ENCODE data around the gene RIPOR1. TPM values are rescaled to one million over a fixed set of nuclear protein-coding genes. Genes with fewer than 3 reads are reported as not detected.

RIPOR1 gene
- total and polyA plus RNA-seq, 2 of the 4 experiments (the other 2 are of a cell fraction), result 9.5 to 41.3 TPM

DNA sequence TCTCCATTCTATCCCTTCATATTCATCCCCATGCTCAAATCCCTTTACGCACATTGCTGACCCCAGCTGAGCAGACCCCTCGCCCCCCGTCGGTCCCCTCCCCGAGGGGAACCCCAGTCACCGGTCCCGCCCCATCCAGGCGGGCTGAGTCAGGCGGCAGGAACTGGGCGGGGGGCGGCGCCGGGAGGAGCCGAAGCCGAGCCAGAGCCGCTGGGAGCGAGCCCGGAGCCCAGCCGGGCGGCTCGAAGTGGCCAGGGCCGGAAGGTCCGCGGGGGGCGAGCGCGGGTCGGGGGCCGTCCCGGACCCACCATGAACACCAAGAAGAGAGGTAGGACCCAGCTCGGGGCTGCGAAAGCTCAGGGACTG, 8.6 kb downstream of the RIPOR1 start:
- H2BK120ac ChIP-seq (ENCODE audit: low read depth, low read length), result no peak overlapping the region
- no TSS peak for BruUV-seq (replicated peaks)
- intact Hi-C loops (cut with micrococcal nuclease), result no loop called here
- peak overlapping the region; percentile 81 for H3K4me2 ChIP-seq (ENCODE audit: low read depth, low read length)
- peak overlapping the region; percentile 1 for H2BK5ac ChIP-seq (ENCODE audit: low read depth, low read length, poor library complexity, severe bottlenecking)
- peaks cover 29% of the 10 kb centered on the region for H3K9me1 ChIP-seq (ENCODE audit: insufficient read depth, low read length)
- peaks cover 30 to 92% of the 10 kb centered on the region in 2 experiments for H3K79me1 ChIP-seq (ENCODE audit: low read depth in 1 of 2, low read length in 2 of 2)
- H3K56ac ChIP-seq (ENCODE audit: extremely low read depth, insufficient read depth, low read length), result peak overlapping the region; percentile 28; the same call in 1 of the 2 replicates
- CTCF ChIA-PET, result interaction anchor here (1.8 kb wide), 1 partner anchor 16 kb away, joined by 4 read pairs; no protein-coding TSS in a partner anchor
- no peak overlapping the region for H2BK20ac ChIP-seq (ENCODE audit: low read depth, low read length)
- no peak overlapping the region; the same call in 1 of the 2 replicates for H4K91ac ChIP-seq (ENCODE audit: insufficient read depth, low read depth, low read length)
- in situ Hi-C loops (cut with MboI; ENCODE audit: low sequenced_read_pairs), result loop anchor here (25.0 kb wide), 1 partner anchor 400 kb away; the partner anchor contains the start of genes CTRL, LCAT and PSMB10
- no peak overlapping the region; the same call in 1 of the 2 replicates for H3K23ac ChIP-seq (ENCODE audit: low read depth, low read length)
- no peak overlapping the region; the same call in 1 of the 2 replicates for H3K18ac ChIP-seq (ENCODE audit: low read depth, low read length)
- H3K27me3 ChIP-seq (ENCODE audit: control insufficient read depth, insufficient read depth, low read length), result no peaks in the 10 kb centered on the region
- TF ChIP-seq RFX5 (IDR thresholded peaks at IDR 0.05; ENCODE audit: low read depth, low read length) (no peak), RAD21 (IDR thresholded peaks at IDR 0.05; ENCODE audit: low read length) (no peak), MAZ (IDR thresholded peaks at IDR 0.05; ENCODE audit: borderline replicate concordance, low read depth, low read length) (peak; percentile 86; the same call in 1 of the 2 replicates), CHD1 (IDR thresholded peaks at IDR 0.05; ENCODE audit: low read depth, low read length) (no peak), POLR2A (IDR thresholded peaks at IDR 0.05; ENCODE audit: low read depth, low read length) (peak; percentile 67; the same call in 1 of the 2 replicates), CEBPB (IDR thresholded peaks at IDR 0.05; ENCODE audit: low read depth, low read length) (no peak), MXI1 (IDR thresholded peaks at IDR 0.05; ENCODE audit: borderline replicate concordance, low read depth, low read length) (no peak), ELK1 (IDR thresholded peaks at IDR 0.05; ENCODE audit: borderline replicate concordance, low read depth, low read length) (no peak), BHLHE40 (IDR thresholded peaks at IDR 0.05; ENCODE audit: low read depth, low read length) (no peak), RCOR1 (IDR thresholded peaks at IDR 0.05; ENCODE audit: insufficient replicate concordance, low read length) (no peak), FOS (IDR thresholded peaks at IDR 0.05; ENCODE audit: low read depth, low read length) (peak; percentile 27; the same call in 1 of the 2 replicates), MAFK (IDR thresholded peaks at IDR 0.05; ENCODE audit: low read depth, low read length) (no peak), NFE2L2 (IDR thresholded peaks at IDR 0.05; ENCODE audit: low read depth, low read length) (no peak), SMC3 (IDR thresholded peaks at IDR 0.05; ENCODE audit: low read depth, low read length) (no peak)
- TF ChIP-seq, protein P1, sequence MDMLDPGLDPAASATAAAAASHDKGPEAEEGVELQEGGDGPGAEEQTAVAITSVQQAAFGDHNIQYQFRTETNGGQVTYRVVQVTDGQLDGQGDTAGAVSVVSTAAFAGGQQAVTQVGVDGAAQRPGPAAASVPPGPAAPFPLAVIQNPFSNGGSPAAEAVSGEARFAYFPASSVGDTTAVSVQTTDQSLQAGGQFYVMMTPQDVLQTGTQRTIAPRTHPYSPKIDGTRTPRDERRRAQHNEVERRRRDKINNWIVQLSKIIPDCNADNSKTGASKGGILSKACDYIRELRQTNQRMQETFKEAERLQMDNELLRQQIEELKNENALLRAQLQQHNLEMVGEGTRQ (IDR thresholded peaks at IDR 0.05; ENCODE audit: low read depth, low read length), result no peak
- TF ChIP-seq, protein P2, sequence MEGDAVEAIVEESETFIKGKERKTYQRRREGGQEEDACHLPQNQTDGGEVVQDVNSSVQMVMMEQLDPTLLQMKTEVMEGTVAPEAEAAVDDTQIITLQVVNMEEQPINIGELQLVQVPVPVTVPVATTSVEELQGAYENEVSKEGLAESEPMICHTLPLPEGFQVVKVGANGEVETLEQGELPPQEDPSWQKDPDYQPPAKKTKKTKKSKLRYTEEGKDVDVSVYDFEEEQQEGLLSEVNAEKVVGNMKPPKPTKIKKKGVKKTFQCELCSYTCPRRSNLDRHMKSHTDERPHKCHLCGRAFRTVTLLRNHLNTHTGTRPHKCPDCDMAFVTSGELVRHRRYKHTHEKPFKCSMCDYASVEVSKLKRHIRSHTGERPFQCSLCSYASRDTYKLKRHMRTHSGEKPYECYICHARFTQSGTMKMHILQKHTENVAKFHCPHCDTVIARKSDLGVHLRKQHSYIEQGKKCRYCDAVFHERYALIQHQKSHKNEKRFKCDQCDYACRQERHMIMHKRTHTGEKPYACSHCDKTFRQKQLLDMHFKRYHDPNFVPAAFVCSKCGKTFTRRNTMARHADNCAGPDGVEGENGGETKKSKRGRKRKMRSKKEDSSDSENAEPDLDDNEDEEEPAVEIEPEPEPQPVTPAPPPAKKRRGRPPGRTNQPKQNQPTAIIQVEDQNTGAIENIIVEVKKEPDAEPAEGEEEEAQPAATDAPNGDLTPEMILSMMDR (conservative IDR thresholded peaks at IDR 0.05; ENCODE audit: low read depth, low read length), result no peak
- no peaks in the 10 kb centered on the region for H3K9me3 ChIP-seq (ENCODE audit: control insufficient read depth, insufficient read depth, low read length)
- peaks cover 12% of the 10 kb centered on the region for H3K4me1 ChIP-seq (ENCODE audit: control insufficient read depth, insufficient read depth, low read length)
- POLR2A ChIA-PET (ENCODE audit: unreplicated experiment), result no interaction called here
- H2BK15ac ChIP-seq (ENCODE audit: low read depth, low read length), result no peak overlapping the region
- peaks cover 94% of the 10 kb centered on the region for H4K20me1 ChIP-seq (ENCODE audit: insufficient read depth, low read length)
- peak overlapping the region; percentile 51 for H3K4me3 ChIP-seq (ENCODE audit: insufficient read depth, low read depth, low read length)
- H3K14ac ChIP-seq (replicated peaks; ENCODE audit: low read depth, low read length), result peak overlapping the region; percentile 59; the same call in 1 of the 2 replicates
- H3K9ac ChIP-seq (ENCODE audit: low read depth, low read length), result peak overlapping the region; percentile 54
- peak overlapping the region; percentile 97 for H2AK9ac ChIP-seq (replicated peaks; ENCODE audit: low read depth, low read length, poor library complexity)
- peak overlapping the region; percentile 87 for H2AFZ ChIP-seq (replicated peaks; ENCODE audit: low read length, poor library complexity)
- H4K8ac ChIP-seq (ENCODE audit: low read depth in 2 of 2, low read length in 2 of 2), result peak overlapping the region; percentile 30 to 61; a peak in 2 of 4 replicates
- H3K4ac ChIP-seq (ENCODE audit: low read depth, low read length), result peak overlapping the region; percentile 75
- peaks cover 36% of the 10 kb centered on the region for H3K36me3 ChIP-seq (ENCODE audit: control insufficient read depth, insufficient read depth, low read length)
- H4K5ac ChIP-seq (ENCODE audit: low read depth, low read length), result no peak overlapping the region
- peak overlapping the region; percentile 33 for H2AK5ac ChIP-seq (ENCODE audit: low read depth, low read length)
- WGBS, 2 experiments (ENCODE audit: extremely low coverage in 2 of 2, insufficient read length in 1 of 2), result 0% methylated on average over 7 of the region's 32 CpGs; no CpG with 5 or more reads in 1 of the 2 experiments
- dilution Hi-C loops (cut with HindIII; ENCODE audit: low sequenced_read_pairs, unreplicated experiment), result no loop called here
- ATAC-seq (ENCODE audit: low read depth) (peak; percentile 77), DNase-seq (peak; percentile 36)
- peak overlapping the region; percentile 41; the same call in 1 of the 2 replicates for H3K27ac ChIP-seq (ENCODE audit: insufficient read depth, low read length)

All from IMR-90 (cell line).